ENCODE data around the gene PDCL2.
"Not testable (repeated sequence)": the region's sequence is repeated elsewhere in the genome, so short reads cannot be mapped to it uniquely, and the experiment has no call there.

Gene PDCL2
- total RNA-seq, result 0 to 0.06 (median 0) reads per million in 18 experiments

DNA sequence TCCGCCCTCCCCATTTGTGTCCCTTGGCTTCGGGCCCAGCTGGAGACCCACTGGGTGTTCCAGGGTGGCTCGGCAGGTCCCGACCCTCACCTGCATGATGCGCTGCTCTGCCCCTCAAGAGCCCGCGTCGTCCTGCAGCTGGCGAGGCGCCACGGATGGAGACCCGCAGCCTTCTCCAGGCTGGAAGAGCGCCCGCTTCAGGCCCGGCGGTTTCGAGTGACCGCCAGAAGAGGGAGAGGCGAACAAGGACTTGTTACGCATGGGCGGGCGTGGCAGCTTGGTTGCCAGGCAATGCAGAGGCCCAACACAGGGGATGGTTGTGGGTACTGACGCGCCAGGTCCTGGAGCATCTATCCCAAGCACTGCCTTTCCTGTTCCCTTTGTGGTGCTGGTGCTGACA, at the start of gene PDCL2:
Gene PDCL2 (minus strand): TSS at position 232 of the 400 bp plus-strand sequence. CDS start 136 bp downstream, at position 96.
- no peak for DNase-seq

DNA sequence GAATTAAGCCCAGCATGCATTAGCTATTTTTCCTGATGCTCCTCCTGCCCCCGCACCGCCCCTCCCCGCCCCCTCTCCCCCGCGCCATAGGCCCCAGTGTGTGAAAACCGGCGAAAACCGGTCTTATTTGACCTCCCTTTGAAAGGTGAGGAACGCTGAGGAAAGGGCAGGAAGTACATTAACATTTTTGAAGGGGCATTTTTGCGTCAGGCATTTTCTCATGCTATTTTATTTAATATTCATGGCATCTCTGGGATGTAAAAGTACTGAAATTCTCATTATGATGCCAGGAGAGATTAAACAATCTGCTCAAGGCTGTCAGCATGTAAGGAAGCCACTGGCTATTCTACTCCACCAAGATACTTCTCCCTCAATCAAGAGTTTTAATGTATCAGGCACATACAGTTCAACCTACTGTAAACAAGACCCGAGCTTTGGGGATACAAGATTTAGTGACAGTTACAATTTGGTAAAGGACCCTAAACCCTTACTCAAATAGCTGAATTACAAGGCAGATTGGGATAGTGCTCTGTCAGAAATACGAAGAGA, 45.3 kb upstream of the PDCL2 start:
- no peak for DNase-seq

DNA sequence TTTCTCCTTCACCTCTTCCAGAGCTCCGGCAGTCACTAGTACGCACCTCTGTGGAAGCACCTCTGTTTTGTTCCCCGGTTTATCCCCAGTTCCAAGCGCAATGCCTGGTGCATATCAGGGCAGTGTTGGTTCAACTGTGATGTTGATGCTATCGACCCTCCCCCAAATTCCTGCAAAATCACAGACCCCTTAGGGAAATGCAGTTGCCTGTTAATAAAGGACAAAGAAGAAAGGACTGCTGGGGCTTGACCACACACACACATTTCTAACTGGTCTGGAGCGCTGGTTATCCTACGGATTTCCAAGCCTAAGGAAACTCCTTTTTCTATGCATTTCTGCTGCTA, 44.6 kb upstream of the PDCL2 start:
- DNase-seq, result no peak

- DNase-seq, result peak in 1 of 2 donors; percentile 4
These were observed 44.0 kb upstream of the PDCL2 start, which contains the start of gene NMU for GRCh38 chr4:55635741-55636655. TSS of gene NMU (minus strand) at chr4:55636298. CDS start at chr4:55636192, 106 bp downstream.

DNA sequence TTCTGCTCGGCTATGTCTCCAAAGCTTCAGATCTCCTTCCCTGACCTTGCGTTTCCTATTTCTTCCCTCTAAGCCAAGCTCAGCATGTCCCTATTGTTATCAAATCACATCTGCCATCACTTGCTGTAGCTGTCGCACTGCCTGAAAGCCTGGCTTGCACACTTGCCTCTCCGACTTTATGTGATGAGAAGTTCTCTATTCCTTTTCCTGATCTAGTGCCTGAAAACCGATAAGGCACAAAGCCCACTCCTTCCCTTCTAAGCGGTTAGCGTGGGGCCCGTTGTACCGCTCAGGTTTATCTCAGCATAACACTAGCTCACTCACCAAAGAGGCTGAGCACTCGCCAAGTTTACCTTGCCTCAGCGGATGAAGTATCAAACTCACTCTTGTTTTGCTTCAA, 43.2 kb upstream of the PDCL2 start:
- DNase-seq, result no peak

DNA sequence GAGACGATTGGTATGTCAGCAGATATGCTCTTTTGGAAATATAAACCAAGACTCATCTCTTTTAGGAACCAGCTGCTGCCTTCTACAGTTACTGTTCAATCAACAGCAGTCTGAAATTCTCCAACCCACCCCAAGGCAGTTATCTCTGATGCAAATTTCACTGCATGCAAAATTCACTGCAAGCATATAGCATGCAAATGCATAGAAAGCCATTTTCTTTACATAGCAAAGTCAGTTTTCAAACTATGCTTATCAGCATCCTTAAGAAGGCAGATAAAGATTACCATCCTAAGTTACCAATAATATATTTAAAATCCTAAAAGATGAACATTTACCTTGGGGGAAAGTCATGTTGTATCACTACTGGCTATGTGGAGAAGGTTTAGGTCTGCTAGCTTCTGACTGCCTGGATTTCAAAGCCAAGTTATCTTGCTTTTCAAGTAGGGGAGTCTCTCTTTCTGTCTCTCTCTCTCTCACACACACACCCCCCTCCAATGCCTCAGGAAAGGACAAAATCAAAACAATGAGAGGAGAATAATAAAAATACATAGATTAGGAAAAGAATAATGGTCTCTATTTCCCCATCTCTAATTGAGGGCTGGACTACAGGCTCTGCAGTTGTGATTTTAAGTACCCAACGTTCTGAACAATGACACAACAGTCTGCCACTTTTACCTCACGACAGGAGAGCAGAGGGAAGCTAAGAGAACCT, 42.5 kb upstream of the PDCL2 start:
- no peak for DNase-seq

GRCh38 chr4:55633903-55634302, 41.9 kb upstream of the PDCL2 start:
- no peak for DNase-seq

DNA sequence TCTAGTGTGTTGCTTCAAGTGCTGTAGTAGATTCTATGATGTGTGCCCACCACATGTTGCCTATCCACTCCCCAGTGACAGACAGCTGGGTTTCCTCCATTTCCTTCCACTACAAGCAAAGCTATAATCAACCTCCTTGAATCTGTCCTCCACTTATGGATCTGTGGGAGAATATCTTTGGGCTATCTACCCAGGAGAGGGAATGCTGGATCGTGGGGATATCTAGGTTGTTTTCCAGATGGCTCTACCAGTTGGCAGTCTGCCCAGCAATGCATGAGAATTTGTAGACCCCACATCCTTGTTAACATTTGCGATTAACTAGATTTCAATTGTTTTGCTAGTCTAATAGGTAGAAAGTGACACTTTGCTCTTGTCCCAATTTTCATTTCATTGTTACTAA, 33.8 kb upstream of the PDCL2 start:
- DNase-seq, result no peak

DNA sequence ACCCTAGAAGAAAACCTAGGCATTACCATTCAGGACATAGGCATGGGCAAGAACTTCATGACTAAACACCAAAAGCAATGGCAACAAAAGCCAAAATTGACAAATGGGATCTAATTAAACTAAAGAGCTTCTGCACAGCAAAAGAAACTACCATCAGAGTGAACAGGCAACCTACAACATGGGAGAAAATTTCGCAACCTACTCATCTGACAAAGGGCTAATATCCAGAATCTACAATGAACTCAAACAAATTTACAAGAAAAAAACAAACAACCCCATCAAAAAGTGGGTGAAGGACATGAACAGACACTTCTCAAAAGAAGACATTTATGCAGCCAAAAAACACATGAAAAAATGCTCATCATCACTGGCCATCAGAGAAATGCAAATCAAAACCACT, 32.0 kb upstream of the PDCL2 start:
- DNase-seq, result not testable (repeated sequence)

DNA sequence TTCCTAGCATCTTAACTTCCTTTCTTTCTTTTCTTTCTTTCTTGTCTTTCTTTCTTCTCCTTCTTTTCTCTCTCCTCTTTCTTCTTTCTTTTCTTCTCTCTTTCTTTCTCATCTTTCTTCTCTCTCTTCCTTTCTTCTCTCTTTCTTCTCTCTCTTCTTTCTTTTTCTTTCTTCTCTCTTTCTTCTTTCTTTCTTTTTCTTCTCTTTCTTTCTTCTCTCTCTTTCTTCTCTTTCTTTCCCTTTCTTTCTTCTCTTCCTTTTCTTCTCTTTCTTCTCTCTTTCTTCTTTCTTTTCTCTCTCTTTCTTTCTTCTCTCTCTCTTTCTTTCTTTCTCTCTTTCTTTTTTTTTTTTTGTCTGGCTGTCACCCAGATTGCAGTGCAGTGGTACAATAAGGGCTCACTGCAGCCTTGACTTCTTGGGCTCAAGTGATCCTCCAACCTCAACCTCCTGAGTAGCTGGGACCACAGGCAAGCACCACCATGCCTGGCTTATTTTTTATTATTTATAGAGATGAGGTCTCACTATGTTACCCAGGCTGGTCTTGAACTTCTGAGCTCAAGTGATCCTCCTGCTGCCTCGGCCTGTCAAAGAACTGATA, 26.6 kb upstream of the PDCL2 start:
- no peak for DNase-seq

- no peak for DNase-seq
These were observed 25.6 kb upstream of the PDCL2 start for GRCh38 chr4:55617587-55618197.

DNA sequence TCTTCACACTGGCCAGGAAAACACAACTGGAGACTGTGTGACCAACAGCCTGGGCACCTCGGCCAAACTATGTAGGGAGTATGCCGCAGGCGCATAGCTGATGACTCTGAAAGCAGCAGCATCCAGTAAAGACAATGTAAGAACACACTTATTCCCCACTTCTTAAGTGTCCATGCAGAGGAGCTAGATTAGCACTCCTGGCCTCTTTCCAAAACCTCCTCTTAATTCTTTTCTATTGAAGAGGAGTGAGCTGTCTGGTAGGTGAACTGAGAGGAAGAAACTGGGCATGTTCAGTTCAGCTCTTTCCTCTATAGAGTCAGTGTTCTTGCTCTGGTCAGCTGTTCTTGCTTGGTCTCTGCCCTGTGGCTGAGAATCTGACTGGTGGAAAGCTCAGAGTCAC, 23.0 kb upstream of the PDCL2 start:
- no peak for DNase-seq

- DNase-seq, result no peak
These were observed 21.6 kb upstream of the PDCL2 start for GRCh38 chr4:55613621-55614020.

DNA sequence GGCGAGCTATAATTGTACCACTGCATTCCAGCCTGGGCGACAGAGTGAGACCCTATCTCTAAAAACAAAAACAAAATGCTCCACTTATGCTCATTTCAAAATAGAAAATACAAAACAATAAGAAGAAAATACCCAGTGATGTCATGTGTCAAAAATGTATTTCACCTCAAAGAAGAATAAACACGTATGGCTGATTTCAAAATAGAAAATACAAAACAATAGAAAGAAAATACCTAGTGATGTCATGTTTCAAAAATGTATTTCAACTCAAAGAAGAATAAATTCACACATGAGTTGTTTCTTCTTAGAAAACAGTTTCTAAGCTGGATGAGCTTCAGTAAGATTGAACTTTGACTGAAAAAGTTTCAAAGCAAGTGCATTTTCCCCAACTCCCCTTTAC, 20.3 kb upstream of the PDCL2 start:
- DNase-seq, result no peak

DNA sequence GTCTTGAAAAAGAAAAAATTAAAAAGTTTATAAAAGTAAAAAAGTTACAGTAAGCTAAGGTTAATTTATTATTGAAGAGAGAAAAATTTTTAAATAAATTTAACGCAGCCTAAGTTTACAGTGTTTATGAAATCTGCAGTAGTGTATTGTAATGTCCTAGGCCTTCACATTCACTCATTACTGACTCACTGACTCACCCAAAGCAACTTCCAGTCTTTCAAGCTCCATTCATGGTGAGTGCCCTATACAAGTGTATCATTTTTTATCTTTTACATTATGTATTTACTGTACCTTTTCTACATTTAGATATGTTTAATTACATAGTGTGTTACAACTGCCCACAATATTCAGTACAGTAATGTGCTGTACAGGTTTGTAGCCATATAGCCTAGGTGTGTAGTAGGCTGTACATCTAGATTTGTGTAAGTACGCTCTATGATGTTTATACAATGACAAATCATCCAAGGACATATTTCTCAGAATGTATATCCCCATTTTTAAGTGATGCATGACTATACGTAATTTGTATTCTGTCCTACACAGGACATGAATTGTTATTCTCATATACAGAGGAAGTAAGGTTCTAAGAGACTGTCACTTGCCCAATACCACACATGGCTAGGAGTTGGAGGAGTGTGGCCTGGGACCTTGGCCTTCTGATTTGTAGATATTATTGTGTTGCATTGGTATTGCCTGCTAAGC, 19.5 kb upstream of the PDCL2 start:
- DNase-seq, result no peak

DNA sequence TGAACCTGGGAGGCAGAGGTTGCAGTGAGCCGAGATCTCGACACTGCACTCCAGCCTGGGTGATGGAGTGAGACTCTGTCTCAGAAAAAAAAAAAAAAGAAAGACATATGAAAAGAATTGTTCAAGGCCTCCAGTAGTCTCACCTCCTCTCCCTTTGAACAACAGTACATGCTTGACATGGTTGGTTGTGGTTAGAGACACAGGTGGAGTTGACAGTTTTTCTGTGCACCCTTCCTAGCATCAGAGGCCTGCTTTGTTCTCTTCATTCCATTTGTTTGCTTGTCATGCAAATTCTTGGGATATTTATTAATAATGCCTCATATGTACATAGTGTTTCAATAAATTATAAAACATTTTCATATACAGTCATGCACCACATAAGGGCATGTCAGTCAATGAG, 18.3 kb upstream of the PDCL2 start:
- no peak for DNase-seq

- DNase-seq, result no peak
These were observed 17.4 kb upstream of the PDCL2 start for GRCh38 chr4:55609393-55609866.

- DNase-seq, result no peak
These were observed 16.5 kb upstream of the PDCL2 start for GRCh38 chr4:55608591-55608990.

GRCh38 chr4:55604996-55605395, 13.0 kb upstream of the PDCL2 start:
- DNase-seq, result no peak

DNA sequence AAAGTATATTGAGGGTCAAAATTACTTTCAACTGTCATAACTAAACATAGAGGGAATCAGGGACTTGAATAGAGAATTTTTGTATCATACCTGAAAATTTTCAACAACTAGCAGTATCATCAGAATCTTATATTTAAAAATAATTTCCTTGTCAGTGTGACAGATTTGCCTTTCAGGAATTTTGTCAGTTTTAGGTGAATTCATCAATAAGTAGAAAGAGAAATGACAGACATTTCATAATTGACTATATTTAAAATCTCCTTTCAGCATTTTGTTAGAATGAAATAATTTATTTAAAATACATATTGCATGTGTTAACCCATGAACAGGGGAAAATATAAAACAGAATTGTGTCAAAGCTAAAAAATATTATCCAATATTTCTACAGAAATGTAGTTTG, 8.6 kb upstream of the PDCL2 start:
- DNase-seq, result no peak

GRCh38 chr4:55598641-55599040, 6.6 kb upstream of the PDCL2 start:
- DNase-seq, result no peak

DNA sequence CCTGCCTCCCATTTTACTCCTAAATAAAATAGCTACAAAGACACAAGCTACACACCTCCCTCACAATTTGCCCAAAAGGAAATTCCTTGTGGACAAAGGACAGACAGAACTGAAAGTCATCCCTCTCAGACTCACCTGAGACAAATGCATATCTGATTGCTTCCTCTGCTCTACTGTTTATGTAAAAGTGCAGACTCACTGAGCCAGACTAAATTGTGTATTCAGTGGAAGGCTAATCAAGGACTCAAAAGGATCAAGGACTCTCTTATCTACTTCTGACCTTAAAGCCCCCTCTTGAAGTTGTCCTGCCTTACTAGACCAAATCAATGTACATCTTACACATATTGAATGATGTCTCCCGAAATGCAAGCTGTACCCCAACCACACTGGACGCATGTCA, 3.9 kb downstream of the PDCL2 start:
- DNase-seq, result no peak

Measured in inflammatory macrophage (primary cell).